NCI-H1092 (cell line): ENCODE measurements around the gene PRMT2.

Experiments
- DNase-seq: peaks from one replicate; lab custom pipeline; 2025; lab: John Stamatoyannopoulos, UW

The PRMT2 gene

GRCh38 chr21:46643379-46644177 lies 8.1 kb downstream of the PRMT2 start:
- DNase-seq: no peak

- DNase-seq: no peak
Measured at GRCh38 chr21:46645840-46646239, 10.4 kb downstream of the PRMT2 start.

- DNase-seq: no peak
Measured at GRCh38 chr21:46646541-46647154, 11.2 kb downstream of the PRMT2 start.

GRCh38 chr21:46648539-46648938 lies 13.1 kb downstream of the PRMT2 start:
- no peak for DNase-seq

GRCh38 chr21:46649356-46649755 lies 13.9 kb downstream of the PRMT2 start:
- no peak for DNase-seq

- DNase-seq: no peak
Measured at GRCh38 chr21:46650476-46651098, 15.1 kb downstream of the PRMT2 start.

GRCh38 chr21:46651121-46651520 lies 15.6 kb downstream of the PRMT2 start:
- no peak for DNase-seq

GRCh38 chr21:46655230-46655629 lies 19.8 kb downstream of the PRMT2 start:
- DNase-seq: no peak

- DNase-seq: no peak
Measured at GRCh38 chr21:46656820-46657219, 21.3 kb downstream of the PRMT2 start.

GRCh38 chr21:46660505-46660904 lies 25.0 kb downstream of the PRMT2 start:
- DNase-seq: no peak

- DNase-seq: peak; percentile 50
Measured at GRCh38 chr21:46661211-46661625, 25.7 kb downstream of the PRMT2 start.

- no peak for DNase-seq
Measured at GRCh38 chr21:46661642-46662366, 26.3 kb downstream of the PRMT2 start.

GRCh38 chr21:46662367-46662654 lies 26.8 kb downstream of the PRMT2 start:
- no peak for DNase-seq

GRCh38 chr21:46662765-46663500 lies 27.5 kb downstream of the PRMT2 start:
- DNase-seq: no peak

GRCh38 chr21:46663754-46664153 lies 28.3 kb downstream of the PRMT2 start:
- DNase-seq: no peak

- DNase-seq: no peak
Measured at GRCh38 chr21:46664316-46664995, 29.0 kb downstream of the PRMT2 start.

GRCh38 chr21:46665566-46665965 lies 30.1 kb downstream of the PRMT2 start:
- no peak for DNase-seq

- no peak for DNase-seq
Measured at GRCh38 chr21:46666941-46667740, 31.7 kb downstream of the PRMT2 start.

GRCh38 chr21:46667741-46668380 lies 32.4 kb downstream of the PRMT2 start:
- DNase-seq: peak; percentile 41

- no peak for DNase-seq
Measured at GRCh38 chr21:46668381-46668780, 32.9 kb downstream of the PRMT2 start.
